HG02885 (cell line): Measurements from ENCODE around the gene IL3.

Source experiments
- ATAC-seq: cut with Tn5 transposase; IDR thresholded peaks from one replicate; pipeline ENCODE4 v1.9.1; 2021; ENCODE audit warnings: mild to moderate bottlenecking; ENCODE audit not compliant: unreplicated experiment, poor library complexity

The IL3 gene

GRCh38 chr5:132060501-132061161, at the start of gene IL3:
TSS of gene IL3 (plus strand) at chr5:132060655. CDS start at chr5:132060707, 52 bp downstream.
- ATAC-seq, result no peak

- ATAC-seq, result no peak
These were observed 49.4 kb upstream of the IL3 start for GRCh38 chr5:132010989-132011621.

GRCh38 chr5:132011622-132012343, 48.7 kb upstream of the IL3 start, which contains the start of gene ACSL6:
TSS of gene ACSL6 (minus strand) at chr5:132011658. CDS start at chr5:132011553, 105 bp downstream.
- no peak for ATAC-seq

- ATAC-seq, result no peak
These were observed 48.0 kb upstream of the IL3 start for GRCh38 chr5:132012371-132013005.

- no peak for ATAC-seq
These were observed 47.3 kb upstream of the IL3 start for GRCh38 chr5:132013006-132013689.

GRCh38 chr5:132013711-132014110, 46.7 kb upstream of the IL3 start:
- ATAC-seq, result no peak

GRCh38 chr5:132016721-132017250, 43.7 kb upstream of the IL3 start:
- no peak for ATAC-seq

GRCh38 chr5:132017316-132017715, 43.1 kb upstream of the IL3 start:
- ATAC-seq, result no peak

- no peak for ATAC-seq
These were observed 42.5 kb upstream of the IL3 start for GRCh38 chr5:132017738-132018625.

GRCh38 chr5:132019337-132019736, 41.1 kb upstream of the IL3 start:
- ATAC-seq, result peak; percentile 26

GRCh38 chr5:132019857-132020555, 40.4 kb upstream of the IL3 start:
- peak; percentile 98 for ATAC-seq

GRCh38 chr5:132020568-132021339, 39.7 kb upstream of the IL3 start:
- ATAC-seq, result peak; percentile 19

GRCh38 chr5:132021654-132022053, 38.8 kb upstream of the IL3 start:
- no peak for ATAC-seq

- ATAC-seq, result no peak
These were observed 37.7 kb upstream of the IL3 start for GRCh38 chr5:132022737-132023136.

GRCh38 chr5:132023258-132024116, 37.0 kb upstream of the IL3 start:
- no peak for ATAC-seq

GRCh38 chr5:132024117-132024435, 36.4 kb upstream of the IL3 start:
- no peak for ATAC-seq

- no peak for ATAC-seq
These were observed 35.6 kb upstream of the IL3 start for GRCh38 chr5:132024789-132025402.
